ENCODE data around the gene PHF2.
A peak's percentile ranks its signal among the peaks of the same experiment; 100 is the strongest.

Gene PHF2

DNA sequence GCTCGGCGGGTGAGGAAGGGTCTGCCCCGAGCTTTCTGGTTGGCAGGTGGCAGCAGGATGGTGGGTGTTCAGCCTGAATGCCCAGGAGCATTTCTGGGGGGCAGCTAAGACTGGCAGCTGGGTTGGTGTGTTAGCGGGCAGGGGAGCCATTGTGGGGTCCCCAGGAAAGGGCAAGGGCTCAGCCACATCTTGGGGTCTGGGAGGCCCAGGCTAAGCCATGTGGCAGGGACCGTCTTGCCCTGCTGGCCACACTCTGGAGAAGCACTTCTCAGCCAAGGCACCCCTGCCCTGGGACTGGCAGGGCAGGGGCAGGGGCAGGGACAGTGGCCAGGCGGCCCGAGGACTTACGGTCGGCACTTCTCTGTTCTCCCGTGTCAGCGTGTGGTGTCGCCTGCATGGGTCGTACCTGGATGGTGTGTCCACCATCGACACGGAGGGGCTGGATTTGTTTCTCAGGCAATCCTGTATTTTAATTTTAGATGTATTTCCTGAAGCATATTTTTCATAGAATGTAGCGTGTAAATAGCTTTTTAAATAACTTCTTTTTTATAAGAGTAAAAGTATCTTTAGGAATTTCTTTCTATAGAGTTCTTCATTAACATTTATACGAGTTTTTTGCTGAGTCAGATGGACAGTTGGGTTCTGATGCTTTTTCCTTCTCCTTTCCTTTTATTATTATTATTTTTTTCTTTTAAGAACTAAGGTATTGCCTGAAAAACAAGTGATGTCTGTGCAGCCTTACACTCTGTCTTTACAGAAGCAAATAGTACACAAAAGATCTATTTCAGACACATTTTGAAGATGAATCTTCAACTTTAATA lies 102.0 kb downstream of the PHF2 start:
- no peak for DNase-seq (ENCODE audit: low read depth in 2 of 2)

DNA sequence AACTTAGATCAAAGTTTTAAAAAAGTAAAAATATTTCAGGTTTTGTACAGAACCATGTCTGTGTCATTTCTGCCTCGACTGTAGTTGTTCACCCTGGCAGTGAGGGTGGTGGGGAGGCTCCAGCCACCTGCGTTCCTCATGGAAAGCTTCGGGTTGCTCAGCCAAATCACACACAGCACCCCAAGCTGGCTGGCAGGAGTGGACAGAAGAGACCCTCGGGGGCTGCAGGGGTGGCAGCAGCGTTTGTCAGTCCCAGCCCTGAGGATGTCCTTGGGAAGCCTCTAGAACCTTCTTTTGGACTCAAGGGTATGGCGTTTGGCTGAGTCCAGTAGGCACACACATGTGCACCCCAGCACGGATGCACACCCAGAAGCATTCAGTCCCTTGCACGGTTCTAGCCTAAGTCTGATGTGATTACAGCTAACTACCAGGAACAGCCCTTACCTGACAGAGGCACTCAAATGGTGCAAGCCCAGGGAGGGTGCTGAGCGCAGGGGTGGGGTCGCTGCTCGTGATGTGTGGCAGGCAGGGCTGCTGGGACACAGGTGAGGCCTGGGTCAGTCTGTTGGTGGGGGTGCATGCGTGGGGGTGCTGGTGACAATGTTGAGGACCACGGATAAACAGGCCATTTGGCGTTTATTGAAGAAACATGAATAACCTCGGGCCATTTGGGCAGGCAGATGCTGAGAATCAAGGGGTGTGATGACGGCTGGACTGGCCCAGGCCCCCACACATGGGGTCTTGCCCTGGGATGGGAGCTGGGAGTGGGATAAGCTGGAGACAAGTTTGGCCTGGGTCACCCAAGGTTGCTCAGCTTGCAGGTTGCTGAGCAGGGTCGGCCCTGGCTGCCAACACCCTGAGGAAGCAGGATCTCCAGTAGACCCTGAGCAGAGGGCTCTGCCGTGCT lies 103.4 kb downstream of the PHF2 start:
- DNase-seq (ENCODE audit: low read depth in 2 of 2) = no peak

DNA sequence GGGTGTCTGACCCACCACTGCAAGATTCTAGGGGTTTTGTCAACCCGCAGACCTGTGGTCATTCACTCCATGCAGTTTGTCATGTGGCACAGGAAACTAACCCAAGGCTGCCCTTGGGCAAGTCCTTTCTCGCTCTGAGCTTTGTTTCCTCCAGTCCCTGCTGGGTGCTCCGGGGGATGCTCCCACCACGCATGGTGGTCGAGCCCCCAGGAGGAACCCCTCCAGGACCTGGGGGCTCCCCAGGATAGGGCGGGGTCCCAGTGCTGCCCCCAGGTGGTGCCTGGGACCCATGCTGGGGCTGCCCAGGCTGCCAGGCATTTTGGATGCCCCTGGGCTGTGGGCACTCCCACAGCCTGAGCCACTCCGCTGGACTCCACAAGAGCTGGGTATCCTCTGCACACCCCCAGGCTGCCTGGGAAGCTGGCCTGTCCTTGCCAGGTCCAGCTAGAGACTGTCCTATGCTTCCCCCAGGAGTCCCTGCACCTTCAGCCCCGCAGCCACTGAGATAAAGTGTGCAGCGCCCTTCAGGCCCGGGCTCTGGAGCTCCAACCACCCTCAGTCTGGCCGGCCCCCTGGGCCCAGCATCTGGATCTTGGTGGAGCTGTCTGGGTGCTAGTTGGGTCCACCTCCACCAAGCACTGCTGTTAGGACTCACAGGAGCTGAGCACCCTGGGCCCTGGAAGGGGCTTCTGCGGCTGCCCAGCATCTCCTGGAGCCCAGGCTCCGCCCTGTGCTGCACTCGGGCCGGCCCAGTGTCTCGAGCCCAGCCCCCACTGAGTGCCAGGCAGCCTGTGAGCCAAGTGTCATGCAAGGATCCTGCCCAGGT lies 104.3 kb downstream of the PHF2 start:
- no peak for DNase-seq (ENCODE audit: low read depth in 2 of 2)

DNA sequence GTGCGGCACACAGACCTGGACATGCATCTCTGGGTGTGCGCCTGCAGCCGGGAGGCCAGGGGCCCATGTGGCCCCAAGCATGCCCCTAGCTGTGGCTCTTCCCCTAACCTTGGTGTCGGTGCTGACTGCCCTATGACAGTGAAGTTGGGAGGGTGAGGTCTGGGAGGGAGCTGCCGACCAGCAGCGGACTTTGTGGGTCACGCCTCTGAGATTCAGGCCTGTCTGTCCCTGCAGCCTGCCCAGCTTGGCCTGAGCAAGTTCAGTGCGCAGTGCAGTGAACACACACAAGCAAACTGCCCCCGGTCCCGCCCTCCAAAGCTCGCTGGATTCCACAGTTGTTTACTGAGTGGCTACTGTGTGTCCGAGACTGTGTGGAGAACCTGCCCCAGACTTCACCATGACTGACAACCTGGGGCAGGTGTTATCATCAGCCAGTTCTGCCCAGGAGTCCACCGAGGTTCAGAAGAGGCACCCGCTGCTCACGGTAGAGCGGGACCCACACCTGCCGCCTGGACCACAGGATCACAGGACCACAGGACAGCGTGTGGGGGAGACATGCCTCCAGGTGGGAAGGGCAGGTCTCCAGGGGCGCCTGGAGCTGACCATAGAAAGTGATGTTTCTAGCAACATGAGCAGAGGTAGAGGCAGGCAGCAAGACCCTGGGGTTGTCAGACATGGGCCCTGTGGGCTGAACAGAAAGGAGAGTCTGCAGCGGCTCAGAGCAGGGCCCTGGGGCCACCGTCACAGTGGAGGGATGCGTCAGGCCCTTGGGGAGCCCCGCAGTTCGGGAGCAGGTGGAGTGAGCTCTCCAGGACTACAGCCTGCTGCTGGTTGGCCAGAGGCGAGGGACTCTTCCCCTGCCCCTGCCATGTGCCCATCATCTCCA lies 105.1 kb downstream of the PHF2 start:
- DNase-seq (ENCODE audit: low read depth in 2 of 2) = no peak

DNA sequence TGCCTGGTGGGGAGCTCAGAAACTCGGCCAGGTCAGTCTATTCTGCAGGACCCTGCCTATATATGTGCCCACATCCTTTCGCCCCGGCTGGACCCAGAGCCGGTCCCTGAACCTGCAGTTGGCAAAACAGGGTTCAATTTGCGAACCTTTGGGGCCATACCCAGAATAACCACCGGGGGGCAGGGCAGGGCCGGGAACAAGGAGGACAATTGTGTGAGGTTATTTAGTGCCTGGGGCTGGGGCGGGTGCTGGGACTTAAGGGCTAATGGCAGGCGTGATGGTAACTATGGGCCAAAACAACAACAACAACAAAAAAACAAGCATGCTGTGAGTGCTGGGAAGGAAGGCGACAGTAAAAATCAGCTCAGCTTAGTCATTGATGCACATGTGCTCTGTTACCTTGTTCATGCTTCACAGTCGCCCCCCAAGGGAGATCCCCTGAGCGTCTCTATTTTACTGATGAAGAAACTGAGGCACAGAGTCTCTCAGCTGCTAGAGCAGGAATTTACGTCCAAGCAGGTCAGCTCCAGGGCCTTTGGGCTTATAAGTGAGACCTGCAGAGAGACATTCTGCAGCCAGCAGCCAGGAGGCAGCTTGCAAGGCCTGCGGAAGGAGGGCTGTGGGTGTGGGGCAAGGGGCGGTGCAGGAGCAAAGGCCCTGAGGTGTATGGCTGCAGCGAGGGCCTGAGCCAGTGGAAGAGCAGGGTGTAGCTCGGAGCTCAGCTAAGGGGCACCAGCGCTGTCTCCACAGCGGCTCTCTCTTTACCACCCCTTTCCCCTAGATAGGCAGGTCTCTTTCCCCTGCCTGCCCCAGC lies 106.0 kb downstream of the PHF2 start:
- peak; percentile 51 to 63 for DNase-seq (ENCODE audit: low read depth in 2 of 2)

DNA sequence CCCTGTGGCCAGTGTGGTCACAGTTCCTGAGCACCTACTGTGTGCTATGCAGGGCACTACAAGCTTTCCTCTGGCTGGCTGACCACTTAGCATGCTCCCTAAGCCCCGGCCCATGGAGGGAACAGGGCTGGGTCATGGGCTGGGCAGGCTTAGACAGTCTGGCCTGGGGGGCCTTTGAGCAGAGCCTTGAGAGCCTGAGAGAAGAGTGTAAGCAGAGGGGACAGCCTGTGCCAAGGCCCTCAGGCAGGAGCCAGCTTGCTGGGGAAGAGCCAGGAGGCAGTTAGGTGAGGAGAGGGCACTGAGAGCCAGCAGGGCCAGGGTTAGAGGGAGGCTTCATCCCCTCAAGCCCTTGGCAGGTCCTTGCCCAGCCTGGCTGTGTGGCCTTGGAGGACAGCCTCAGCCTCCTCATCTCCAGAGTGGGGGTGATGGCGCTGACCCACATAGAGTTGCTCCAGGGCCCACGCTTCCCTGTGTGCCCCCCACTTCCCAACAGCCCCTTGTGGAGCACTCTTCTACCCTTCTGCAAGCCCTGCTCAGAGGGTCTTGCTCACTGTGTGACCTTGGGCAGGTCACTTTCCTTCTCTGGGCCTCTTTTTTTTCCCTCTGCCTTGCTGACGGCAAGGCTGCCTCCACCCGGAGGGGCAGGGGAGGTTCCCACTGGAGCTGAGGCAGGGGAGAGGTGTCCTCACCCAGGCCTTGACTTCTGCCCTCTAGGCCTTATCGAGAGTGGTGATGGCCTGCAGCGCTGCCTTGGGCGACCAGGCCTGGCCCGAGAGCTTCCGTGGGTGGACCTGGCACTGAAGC lies 107.1 kb downstream of the PHF2 start:
- no peak for DNase-seq (ENCODE audit: low read depth in 2 of 2)

DNA sequence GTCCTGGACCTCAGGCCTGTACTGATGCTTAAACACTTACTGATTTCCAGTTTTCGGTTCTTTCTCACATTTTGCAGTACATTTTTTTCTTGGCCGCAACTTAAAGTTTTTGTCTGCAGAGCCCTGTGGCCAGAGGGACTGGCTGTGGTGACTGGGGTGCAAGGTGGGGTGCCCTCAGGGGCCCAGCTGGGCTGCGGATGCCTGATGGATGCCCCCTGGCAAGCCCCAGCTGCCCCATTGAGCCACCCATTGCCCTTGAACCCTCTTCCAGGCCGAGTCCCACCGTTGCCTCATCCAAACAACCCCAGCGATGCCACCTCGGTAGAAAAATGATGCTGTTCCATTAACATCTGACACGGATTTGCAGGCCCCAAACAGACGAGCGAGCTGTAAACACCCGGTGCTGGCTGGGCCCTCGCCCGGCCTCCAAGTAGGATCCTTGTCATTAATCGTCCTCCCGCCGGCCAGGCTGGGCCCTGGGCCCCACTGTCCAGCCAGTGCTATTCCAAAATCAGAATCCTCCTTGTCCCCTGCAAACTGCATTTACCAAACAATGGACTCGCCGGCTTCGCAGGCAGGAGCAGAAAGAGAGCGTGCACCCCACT lies 107.9 kb downstream of the PHF2 start:
- DNase-seq (ENCODE audit: low read depth in 2 of 2) = no peak

DNA sequence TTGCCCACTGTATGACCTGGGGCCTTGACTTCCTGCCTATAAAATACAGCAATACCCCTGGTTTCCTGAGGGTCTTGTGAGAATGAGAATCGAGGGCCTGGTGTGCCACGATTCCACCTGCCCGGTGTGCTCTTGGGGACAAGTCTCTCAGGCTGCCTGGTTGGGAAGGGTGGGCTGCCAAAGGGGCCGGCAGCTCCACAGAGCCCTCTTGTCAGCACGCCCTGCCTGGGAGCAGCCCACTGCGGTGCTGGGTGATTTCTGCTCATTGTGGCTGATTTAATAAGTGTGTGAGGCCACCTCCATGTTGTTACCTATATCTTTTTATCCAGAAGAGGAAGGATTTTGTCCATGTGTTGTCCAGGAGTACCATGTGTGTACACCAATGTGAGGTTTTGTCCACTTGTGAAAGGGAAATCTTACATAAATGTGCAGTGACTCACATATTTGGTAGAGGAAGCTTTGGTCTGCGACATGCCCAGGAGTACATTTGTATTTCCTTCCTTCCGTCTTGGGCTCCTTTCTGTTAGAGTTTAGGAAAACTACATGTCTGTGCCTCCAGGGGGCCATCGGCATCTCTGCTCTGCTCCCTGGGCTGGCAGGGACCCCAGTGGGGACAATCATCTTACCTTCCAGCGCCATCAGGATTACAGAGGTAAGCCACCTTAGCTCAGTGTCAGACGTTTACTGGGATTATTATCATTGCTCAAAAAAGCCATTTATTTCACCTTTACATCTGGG lies 108.6 kb downstream of the PHF2 start:
- DNase-seq (ENCODE audit: low read depth in 2 of 2) = no peak

DNA sequence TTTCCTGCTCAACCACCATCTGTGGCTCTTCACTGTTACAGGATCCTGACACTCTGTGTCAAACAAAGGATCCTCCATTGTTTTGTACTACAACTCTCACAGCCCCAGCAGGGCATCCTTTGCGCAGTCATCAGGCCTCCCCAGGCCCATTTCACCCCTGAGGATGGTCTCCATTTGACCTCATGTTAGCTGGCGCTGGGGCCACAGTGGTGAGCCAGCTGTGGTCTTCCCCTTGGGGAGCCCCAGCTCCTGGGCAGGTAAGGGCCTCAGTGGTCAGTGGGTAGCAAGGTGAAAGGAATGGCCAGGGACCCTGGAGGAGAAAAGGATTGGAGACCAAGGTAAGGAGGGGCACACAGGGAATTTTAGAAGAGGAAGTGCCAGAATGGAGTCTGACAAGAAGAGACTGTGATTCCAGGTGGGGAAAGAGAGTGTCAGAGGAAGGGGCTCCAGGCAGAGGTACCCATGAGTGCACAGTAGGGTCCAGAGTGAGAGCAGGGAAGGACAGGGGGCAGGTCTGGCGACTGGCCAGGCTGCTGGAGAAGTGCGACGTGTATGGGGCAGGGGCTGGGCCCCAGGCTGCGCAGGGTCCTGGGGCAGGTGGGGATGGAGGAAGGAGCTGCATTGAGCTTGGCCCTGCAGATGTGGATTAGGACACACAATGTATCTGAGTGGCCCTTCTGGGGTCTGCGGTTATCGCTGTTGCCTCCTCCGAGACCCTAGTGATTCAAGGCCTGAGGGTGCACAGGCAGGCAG lies 109.9 kb downstream of the PHF2 start:
- DNase-seq (ENCODE audit: low read depth in 2 of 2) = no peak

DNA sequence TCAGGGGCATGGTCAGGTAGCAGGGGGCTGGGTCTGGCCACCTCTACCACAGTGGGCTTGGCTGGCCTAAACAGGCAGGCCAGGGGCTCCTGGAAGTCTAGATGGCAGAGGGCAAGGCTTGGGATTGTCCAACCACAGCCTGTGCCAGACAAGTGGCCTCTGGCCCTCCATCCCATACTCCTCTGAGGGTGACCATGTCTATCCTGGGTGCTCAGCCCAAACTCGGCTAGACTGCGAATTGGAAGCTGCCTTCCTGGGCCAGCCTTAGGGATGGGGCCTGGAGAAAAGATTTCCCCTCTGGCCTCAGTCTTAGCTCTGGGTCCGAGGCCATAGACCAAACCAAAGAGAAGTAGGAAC lies 110.5 kb downstream of the PHF2 start:
- no peak for DNase-seq (ENCODE audit: low read depth in 2 of 2)

DNA sequence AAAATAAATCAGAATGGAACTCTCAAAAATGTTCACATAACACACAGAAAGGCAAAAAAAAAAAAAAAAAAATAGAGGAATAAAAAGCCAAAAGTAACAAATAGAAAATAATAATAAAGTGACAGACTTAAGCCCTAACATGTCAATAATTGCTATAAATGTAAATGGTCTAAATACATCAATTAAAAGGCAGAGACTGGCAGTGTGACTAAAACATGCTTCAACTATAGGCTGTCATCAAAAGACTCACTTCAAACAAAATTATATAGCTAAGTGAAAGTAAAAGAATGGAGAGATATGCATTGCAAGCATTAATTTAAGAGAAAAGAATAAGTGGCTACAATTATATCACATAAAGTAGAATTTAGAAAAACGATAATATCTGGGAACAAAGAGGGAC lies 114.2 kb downstream of the PHF2 start:
- DNase-seq (ENCODE audit: low read depth in 2 of 2) = no peak

DNA sequence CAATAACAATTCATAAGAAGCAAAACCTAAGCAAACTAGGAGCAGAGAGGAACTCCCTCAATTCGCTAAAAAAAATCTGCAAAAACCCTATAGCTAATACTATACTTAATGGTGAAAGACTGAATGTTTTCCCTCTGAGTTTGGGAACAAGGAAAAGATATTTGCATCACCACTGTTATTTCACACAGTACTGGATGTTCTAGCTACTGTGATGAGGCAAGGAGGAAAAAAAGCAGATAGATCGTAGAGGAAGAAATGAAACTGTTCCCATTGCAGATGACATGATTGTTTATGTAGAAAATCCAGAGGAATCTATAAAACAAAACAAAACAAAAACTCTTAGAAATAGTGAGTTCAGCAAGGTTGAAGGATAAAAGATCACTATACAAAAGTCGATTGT lies 116.7 kb downstream of the PHF2 start:
- no peak for DNase-seq (ENCODE audit: low read depth in 2 of 2)

DNA sequence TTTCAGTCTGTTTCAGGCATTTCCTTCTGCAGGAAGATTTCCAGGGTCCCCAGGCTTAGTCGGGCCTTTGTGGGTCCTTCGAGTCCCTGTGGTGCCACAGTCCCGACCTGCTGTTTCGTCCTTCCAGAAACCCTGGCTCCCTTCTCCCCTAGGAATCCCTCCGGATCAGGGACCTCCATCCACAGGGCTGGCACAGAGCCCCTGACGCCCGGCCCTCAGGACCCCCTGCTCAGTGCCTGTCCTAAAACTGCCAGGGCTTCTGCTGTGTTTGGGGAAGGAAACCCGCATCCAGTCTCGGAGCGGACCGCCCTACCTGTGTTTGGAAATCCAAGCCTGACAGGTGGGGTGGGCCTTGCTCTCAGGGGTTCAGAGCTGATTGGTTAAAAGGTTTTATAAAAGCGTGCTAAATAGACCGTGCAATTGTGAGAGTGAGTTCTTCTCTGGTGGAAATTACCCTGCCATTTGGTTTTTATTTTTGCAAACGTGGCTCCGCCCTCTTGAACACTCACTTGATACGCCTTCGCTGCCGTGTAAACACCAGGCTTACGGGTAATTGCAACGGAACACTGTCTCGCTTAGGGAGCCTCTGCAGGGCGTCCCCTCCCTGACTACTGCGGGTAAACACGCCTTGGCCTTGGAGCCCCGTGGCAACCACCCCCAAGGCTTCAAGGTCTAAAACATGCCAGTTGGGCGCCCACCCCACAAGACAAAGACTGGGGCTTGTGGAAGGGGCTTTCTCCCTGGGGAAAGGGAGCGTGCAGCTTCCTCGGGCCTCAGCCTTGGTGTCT lies 121.2 kb downstream of the PHF2 start:
- no peak for DNase-seq (ENCODE audit: low read depth in 2 of 2)

DNA sequence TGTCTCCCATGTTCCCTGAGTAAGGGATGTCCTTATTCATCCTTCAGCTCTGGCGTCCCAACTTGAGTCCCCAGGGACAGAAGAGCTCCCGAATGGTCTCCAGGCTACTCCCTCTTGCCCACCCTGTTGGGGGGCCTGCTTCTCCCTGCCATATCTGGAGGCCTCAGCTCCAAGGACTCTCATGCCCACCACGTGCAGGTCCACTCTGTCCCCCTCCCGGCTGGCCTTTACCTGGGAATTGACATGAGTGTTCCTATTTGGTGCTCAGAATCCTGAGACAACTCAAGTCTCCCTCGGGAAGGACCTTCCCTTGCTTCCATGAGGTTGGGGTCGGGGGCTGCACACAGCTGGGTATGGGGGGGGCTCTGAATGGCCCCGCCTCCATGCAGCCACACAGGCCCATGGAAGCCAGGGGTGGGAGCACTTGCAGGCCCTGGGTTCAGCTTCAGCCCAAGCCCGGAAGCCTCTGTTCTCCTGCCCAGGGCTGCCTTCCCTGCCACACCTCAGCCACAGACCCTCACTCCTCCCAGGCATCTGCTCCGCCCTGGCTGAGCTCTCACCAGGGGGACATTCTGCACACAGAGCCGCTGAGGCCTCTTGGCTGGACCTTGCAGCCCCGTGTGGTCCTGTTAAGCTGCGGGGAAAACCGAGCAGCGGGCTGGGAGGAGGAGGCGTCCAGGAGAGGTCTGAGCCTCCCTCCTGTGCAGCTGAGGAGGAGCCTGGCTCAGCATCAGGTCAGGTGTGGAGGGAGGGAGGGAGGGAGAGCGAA lies 121.9 kb downstream of the PHF2 start:
- no peak for DNase-seq (ENCODE audit: low read depth in 2 of 2)

DNA sequence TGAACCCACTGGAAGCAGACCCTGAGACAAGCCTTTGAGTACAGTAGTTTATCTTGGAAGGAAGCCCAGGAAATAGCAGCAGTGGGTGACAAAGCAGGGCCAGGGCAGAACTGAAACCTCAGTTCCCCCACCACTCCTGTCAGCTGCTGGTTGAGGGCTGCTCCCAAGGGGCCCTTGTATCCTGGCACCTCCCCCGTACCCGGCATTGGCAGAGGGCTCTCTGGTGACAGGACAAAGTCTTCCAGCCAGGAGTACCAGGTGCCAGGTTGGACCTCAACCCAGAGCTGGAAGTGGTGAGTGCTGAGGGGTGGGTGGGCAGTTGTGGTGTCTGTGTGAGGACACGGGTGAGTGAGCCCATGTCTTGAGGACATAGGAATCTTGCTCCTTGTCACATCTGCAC lies 123.3 kb downstream of the PHF2 start:
- no peak for DNase-seq (ENCODE audit: low read depth in 2 of 2)

Data from stimulated activated CD4-positive, alpha-beta T cell treated with anti-CD3 and anti-CD28 coated beads, Interleukin-1b, Interleukin-23, amount 100 ng/mL, for 4 hours (primary cell).